Renal cortex interstitium (tissue), 11 donors: ENCODE results near the gene CDK11B. TPM values are rescaled to one million over a fixed set of nuclear protein-coding genes. Genes with fewer than 3 reads are reported as not detected.
A peak's percentile ranks its signal among the peaks of the same experiment; 100 is the strongest.
"Not testable (repeated sequence)": the region's sequence is repeated elsewhere in the genome, so short reads cannot be mapped to it uniquely, and the experiment has no call there.

Experiments
- DNase-seq, 11 donors: peaks; one replicate each; pipeline ENCODE4 v3.0.0-alpha.2; 2013; ENCODE audit warnings: low read depth in 9 of 11, low spot score in 4 of 11; ENCODE audit errors: extremely low read depth in 1 of 11
- polyA plus RNA-seq, 3 donors: library from polyadenylated mRNA; unstranded; fragments of 120-200 nt; gene quantifications; one replicate each; pipeline ENCODE4 v1.2.1, GENCODE V29; 2013; ENCODE audit not compliant: insufficient read length in 3 of 3

CDK11B gene
- polyA plus RNA-seq, 3 donors: 37.7 to 45.5 (median 42.4) TPM

- DNase-seq: not testable (repeated sequence)
Measured at GRCh38 chr1:1633409-1633808, 25.4 kb downstream of the CDK11B start.

- peak in 6 of 11 donors; percentile 32 to 67 (median 64) for DNase-seq
Measured at GRCh38 chr1:1631782-1632420, 26.9 kb downstream of the CDK11B start, which contains the start of gene MMP23B. MMP23B (plus strand) TSS chr1:1632173; CDS start chr1:1632219, 46 bp downstream.

- DNase-seq: peak in 6 of 11 donors; percentile 20 to 63 (median 54)
Measured at GRCh38 chr1:1630965-1631781, 27.6 kb downstream of the CDK11B start.

GRCh38 chr1:1630191-1630964 lies 28.4 kb downstream of the CDK11B start:
- DNase-seq: peak in 9 of 11 donors; percentile 66 to 84 (median 81)

GRCh38 chr1:1629430-1630190 lies 29.2 kb downstream of the CDK11B start:
- DNase-seq: no peak

- no peak for DNase-seq
Measured at GRCh38 chr1:1628754-1629429, 29.9 kb downstream of the CDK11B start.

- no peak for DNase-seq
Measured at GRCh38 chr1:1627829-1628753, 30.7 kb downstream of the CDK11B start.

- DNase-seq: no peak
Measured at GRCh38 chr1:1627261-1627828, 31.5 kb downstream of the CDK11B start.

- no peak for DNase-seq
Measured at GRCh38 chr1:1626207-1627141, 32.3 kb downstream of the CDK11B start.

- no peak for DNase-seq
Measured at GRCh38 chr1:1625824-1626206, 33.0 kb downstream of the CDK11B start.

- no peak for DNase-seq
Measured at GRCh38 chr1:1625404-1625775, 33.4 kb downstream of the CDK11B start.

- no peak for DNase-seq
Measured at GRCh38 chr1:1624443-1625403, 34.1 kb downstream of the CDK11B start.

GRCh38 chr1:1623631-1624442 lies 35.0 kb downstream of the CDK11B start:
- DNase-seq: no peak

- DNase-seq: no peak
Measured at GRCh38 chr1:1623181-1623630, 35.6 kb downstream of the CDK11B start.
